PC-9 (cell line): Measurements from ENCODE around the gene DGCR6L. TPM values are rescaled to one million over a fixed set of nuclear protein-coding genes. Genes with fewer than 3 reads are reported as not detected.

Experiments used
- BruUV-seq: library from RNA; stranded (reverse); fragments of 400-500 nt; replicated peaks from 2 replicates; lab custom pipeline; 2021; lab: Mats Ljungman, UMichigan
- CTCF ChIA-PET: fragments of 300-600 bp; sonication (Branson Sonifier 250); formaldehyde crosslinking; loops from one replicate; lab custom pipeline; 2022; ENCODE audit warnings: antibody characterized with exemption; lab: Charles Lee
- POLR2A ChIA-PET: fragments of 300-600 bp; sonication (Branson Sonifier 250); formaldehyde crosslinking; loops from one replicate; lab custom pipeline; 2022; ENCODE audit warnings: antibody characterized with exemption; ENCODE audit not compliant: unreplicated experiment; lab: Charles Lee
- DNase-seq, 2 experiments: peaks; one replicate each; pipeline versions ENCODE4 v3.0.0 to v3.0.0-alpha.2; 2015 to 2022; ENCODE audit warnings: mixed read lengths in 1 of 2
- H2AFZ ChIP-seq: fragments of 200-600 bp; sonication (generic); 2 replicates; pipeline ENCODE4 v1.8.1; 2017; ENCODE audit warnings: antibody characterized with exemption
- H3F3A ChIP-seq: fragments of 200-600 bp; sonication (generic); 2 replicates; pipeline ENCODE4 v1.8.1; 2017; ENCODE audit warnings: antibody characterized with exemption, mild to moderate bottlenecking, low read depth; ENCODE audit not compliant: insufficient read depth
- H3K27ac ChIP-seq: fragments of 200-600 bp; sonication (generic); 2 replicates; pipeline ENCODE4 v1.6.1; 2016; ENCODE audit warnings: mixed run types
- H3K27me3 ChIP-seq: fragments of 200-600 bp; sonication (generic); 2 replicates; pipeline ENCODE4 v1.6.1; 2016; ENCODE audit warnings: low read depth, mixed run types; ENCODE audit not compliant: insufficient read depth
- H3K36me3 ChIP-seq: fragments of 200-600 bp; sonication (generic); 2 replicates; pipeline ENCODE4 v1.6.1; 2016; ENCODE audit warnings: low read depth, mixed run types
- H3K4me1 ChIP-seq: fragments of 200-600 bp; sonication (generic); replicated peaks from 2 replicates; pipeline ENCODE4 v1.6.1; 2016; ENCODE audit warnings: mixed run types; ENCODE audit not compliant: insufficient read depth
- H3K4me2 ChIP-seq: fragments of 200-600 bp; sonication (generic); 2 replicates; pipeline ENCODE4 v1.6.1; 2017; ENCODE audit warnings: mixed run types
- H3K4me3 ChIP-seq: fragments of 200-600 bp; sonication (generic); 2 replicates; pipeline ENCODE4 v1.6.1; 2016; ENCODE audit warnings: mixed run types
- H3K79me2 ChIP-seq: fragments of 200-600 bp; sonication (generic); 2 replicates; pipeline ENCODE4 v1.6.1; 2017; ENCODE audit warnings: low read depth, mixed run types
- H3K9me2 ChIP-seq: fragments of 200-600 bp; sonication (generic); 2 replicates; pipeline ENCODE4 v1.8.1; 2017; ENCODE audit warnings: mild to moderate bottlenecking; ENCODE audit not compliant: insufficient read depth
- H3K9me3 ChIP-seq: fragments of 200-600 bp; sonication (generic); 2 replicates; pipeline ENCODE4 v1.8.1; 2016; ENCODE audit warnings: low read depth; ENCODE audit not compliant: insufficient read depth
- H4K20me1 ChIP-seq: fragments of 200-600 bp; sonication (generic); 2 replicates; pipeline ENCODE4 v1.8.1; 2017; ENCODE audit not compliant: insufficient read depth
- EZH2 ChIP-seq: fragments of 200-600 bp; sonication (generic); IDR thresholded peaks from 2 replicates; pipeline ENCODE4 v1.8.0; 2017; ENCODE audit warnings: antibody characterized with exemption, low read depth
- intact Hi-C: fragments of 100-400 bp; cut with micrococcal nuclease; formaldehyde crosslinking; loops from one replicate; pipeline ENCODE4 v1.10.0; 2022; ENCODE audit not compliant: unreplicated experiment
- total RNA-seq: library from RNA; stranded (reverse); gene quantifications from 2 replicates; pipeline ENCODE4 v1.2.3, GENCODE V29; 2021
- TF ChIP-seq, protein P1 (sequence below): fragments of 200-600 bp; sonication (generic); conservative IDR thresholded peaks from 2 replicates; pipeline ENCODE4 v1.6.1; 2017; ENCODE audit warnings: mixed run types, antibody characterized with exemption, mild to moderate bottlenecking, moderate library complexity

Gene DGCR6L
- total RNA-seq, 1 experiment from 2014 or later, result 37.6 TPM

DNA sequence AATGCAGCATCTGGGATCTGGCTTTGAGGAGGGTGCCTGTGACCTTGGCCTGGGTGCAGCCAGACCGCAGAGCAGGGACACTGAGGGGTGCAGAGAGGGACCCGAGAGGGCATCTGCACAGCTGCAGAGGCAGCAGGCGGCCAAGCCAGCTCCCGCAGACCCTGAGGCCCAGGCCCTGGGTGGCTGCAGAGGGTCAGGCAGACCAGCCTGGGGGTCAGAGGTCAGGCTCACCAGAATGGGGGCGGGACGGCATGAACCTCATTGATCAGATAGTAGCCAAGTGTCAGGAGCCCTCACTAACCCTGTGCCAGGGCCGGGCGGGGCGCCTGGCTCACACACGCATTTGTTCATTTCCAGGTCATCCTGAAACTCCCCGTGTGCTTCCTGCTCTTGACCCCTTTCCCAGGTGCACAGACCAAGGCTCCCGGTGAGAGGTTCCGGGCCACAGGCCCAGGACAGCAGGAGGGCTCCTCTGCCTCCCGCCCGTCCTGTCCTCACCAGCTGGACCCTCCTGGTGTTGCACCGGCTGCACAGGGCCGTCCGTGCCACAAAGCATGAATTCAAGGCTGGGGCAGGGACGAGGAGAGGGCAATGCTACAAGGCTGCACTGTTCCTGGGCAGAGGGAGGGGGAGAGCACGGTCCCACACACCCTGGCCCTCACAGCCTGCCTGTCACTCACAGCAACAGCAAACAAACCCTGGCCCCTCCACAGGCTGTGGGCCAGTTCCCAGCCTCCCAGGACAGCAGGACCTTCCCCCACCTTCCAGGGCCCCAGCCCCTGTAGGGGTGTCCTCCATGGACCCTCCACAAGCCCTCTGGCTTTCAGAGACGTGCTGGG lies 55.0 kb downstream of the DGCR6L start:
- Histone ChIP-seq H3K27ac (no peak overlapping the region), H3K9me2 (no peaks in the 10 kb centered on the region), H4K20me1 (no peaks in the 10 kb centered on the region), H3K4me2 (no peak overlapping the region), H3K79me2 (no peaks in the 10 kb centered on the region), H3K36me3 (no peaks in the 10 kb centered on the region), H3F3A (no peaks in the 10 kb centered on the region), H3K4me3 (no peak overlapping the region), H2AFZ (no peak overlapping the region), H3K27me3 (no peaks in the 10 kb centered on the region), H3K9me3 (no peaks in the 10 kb centered on the region), H3K4me1 (no peaks in the 10 kb centered on the region)
- ChIA-PET POLR2A (no interaction called here), CTCF (no interaction called here)
- TF ChIP-seq EZH2, result no peak
- TF ChIP-seq, protein P1, sequence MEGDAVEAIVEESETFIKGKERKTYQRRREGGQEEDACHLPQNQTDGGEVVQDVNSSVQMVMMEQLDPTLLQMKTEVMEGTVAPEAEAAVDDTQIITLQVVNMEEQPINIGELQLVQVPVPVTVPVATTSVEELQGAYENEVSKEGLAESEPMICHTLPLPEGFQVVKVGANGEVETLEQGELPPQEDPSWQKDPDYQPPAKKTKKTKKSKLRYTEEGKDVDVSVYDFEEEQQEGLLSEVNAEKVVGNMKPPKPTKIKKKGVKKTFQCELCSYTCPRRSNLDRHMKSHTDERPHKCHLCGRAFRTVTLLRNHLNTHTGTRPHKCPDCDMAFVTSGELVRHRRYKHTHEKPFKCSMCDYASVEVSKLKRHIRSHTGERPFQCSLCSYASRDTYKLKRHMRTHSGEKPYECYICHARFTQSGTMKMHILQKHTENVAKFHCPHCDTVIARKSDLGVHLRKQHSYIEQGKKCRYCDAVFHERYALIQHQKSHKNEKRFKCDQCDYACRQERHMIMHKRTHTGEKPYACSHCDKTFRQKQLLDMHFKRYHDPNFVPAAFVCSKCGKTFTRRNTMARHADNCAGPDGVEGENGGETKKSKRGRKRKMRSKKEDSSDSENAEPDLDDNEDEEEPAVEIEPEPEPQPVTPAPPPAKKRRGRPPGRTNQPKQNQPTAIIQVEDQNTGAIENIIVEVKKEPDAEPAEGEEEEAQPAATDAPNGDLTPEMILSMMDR, result no peak
- BruUV-seq, result no TSS peak
- no peak for DNase-seq
- intact Hi-C loops, result no loop called here

Other genes with a start within 250 kb of the DGCR6L start
- gene DGCR8, start 239.8 kb downstream of the DGCR6L start, total RNA-seq, result 31.9 and 34.7 TPM in 2 replicates
- gene RANBP1, start 204.0 kb downstream of the DGCR6L start, total RNA-seq, result 168 and 175 TPM in 2 replicates
- 31.5 and 32.7 TPM in 2 replicates for gene TRMT2A, start 202.8 kb downstream of the DGCR6L start, total RNA-seq
- 34.4 and 46.8 TPM in 2 replicates for gene ZDHHC8, start 188.3 kb downstream of the DGCR6L start, total RNA-seq
- gene CCDC188, start 169.0 kb downstream of the DGCR6L start, total RNA-seq, result not detected in 2 replicates
- 5.0 and 7.0 TPM in 2 replicates for gene RTN4R, start 51.7 kb downstream of the DGCR6L start, total RNA-seq
- 8.1 and 15.2 TPM in 2 replicates for gene ZNF74, start 74.1 kb upstream of the DGCR6L start, total RNA-seq
- gene SCARF2, start 117.8 kb upstream of the DGCR6L start, total RNA-seq, result 0.52 and 1.7 TPM in 2 replicates
- gene KLHL22, start 175.7 kb upstream of the DGCR6L start, total RNA-seq, result 17.7 and 20.0 TPM in 2 replicates
- 82.0 and 87.9 TPM in 2 replicates for gene MED15, start 187.6 kb upstream of the DGCR6L start, total RNA-seq